ENCODE measurements around the gene LRP11.
A peak's percentile ranks its signal among the peaks of the same experiment; 100 is the strongest.
"Not testable (repeated sequence)": the region's sequence is repeated elsewhere in the genome, so short reads cannot be mapped to it uniquely, and the experiment has no call there.

Gene LRP11, protein sequence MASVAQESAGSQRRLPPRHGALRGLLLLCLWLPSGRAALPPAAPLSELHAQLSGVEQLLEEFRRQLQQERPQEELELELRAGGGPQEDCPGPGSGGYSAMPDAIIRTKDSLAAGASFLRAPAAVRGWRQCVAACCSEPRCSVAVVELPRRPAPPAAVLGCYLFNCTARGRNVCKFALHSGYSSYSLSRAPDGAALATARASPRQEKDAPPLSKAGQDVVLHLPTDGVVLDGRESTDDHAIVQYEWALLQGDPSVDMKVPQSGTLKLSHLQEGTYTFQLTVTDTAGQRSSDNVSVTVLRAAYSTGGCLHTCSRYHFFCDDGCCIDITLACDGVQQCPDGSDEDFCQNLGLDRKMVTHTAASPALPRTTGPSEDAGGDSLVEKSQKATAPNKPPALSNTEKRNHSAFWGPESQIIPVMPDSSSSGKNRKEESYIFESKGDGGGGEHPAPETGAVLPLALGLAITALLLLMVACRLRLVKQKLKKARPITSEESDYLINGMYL

GRCh38 chr6:149863698-149864577, at the start of gene LRP11:
Gene LRP11, minus strand, starts transcription at chr6:149864359. Its CDS starts 339 bp downstream, at chr6:149864020.
- DNase-seq (ENCODE audit: low read depth, low spot score), result peak; percentile 82
- in situ Hi-C loops (cut with HindIII; ENCODE audit: low sequenced_read_pairs), result no loop called here
- peak within 1 kb of the TSS; percentile 54 for H3K4me3 ChIP-seq (ENCODE audit: low read depth, low read length)
- TF ChIP-seq, protein P1, sequence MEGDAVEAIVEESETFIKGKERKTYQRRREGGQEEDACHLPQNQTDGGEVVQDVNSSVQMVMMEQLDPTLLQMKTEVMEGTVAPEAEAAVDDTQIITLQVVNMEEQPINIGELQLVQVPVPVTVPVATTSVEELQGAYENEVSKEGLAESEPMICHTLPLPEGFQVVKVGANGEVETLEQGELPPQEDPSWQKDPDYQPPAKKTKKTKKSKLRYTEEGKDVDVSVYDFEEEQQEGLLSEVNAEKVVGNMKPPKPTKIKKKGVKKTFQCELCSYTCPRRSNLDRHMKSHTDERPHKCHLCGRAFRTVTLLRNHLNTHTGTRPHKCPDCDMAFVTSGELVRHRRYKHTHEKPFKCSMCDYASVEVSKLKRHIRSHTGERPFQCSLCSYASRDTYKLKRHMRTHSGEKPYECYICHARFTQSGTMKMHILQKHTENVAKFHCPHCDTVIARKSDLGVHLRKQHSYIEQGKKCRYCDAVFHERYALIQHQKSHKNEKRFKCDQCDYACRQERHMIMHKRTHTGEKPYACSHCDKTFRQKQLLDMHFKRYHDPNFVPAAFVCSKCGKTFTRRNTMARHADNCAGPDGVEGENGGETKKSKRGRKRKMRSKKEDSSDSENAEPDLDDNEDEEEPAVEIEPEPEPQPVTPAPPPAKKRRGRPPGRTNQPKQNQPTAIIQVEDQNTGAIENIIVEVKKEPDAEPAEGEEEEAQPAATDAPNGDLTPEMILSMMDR (IDR thresholded peaks at IDR 0.05; ENCODE audit: low read depth, low read length), result no peak

DNA sequence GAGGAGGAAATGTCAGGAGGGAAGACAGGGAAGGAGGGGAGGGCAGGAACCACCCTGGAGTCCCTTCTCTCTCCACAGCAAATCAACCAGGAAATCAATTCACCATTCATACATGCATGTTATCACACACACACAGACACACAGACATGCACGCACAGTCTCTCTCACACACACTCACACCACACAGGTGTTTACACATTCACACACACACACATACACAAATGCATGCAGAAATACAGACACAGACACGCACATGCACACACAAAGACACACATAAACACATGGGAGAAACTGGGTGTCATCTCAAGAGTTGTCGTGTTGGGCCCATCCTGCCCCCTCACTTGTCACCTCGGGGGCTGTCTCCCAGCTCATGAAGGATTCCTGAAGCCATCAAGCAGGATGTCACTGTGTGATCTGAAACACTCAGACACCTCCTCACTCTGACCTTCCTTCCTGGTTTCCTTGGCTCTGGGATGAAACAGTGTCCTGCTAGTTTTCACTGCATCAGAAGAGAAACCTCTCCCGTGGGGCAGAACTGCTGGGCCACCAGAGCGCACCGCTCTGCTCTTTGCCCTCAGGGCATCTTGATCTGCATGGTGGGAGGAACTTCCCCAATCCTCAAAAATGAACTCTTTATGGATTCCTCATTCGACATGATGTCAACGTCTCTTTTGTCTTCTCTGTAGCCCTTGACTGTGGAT, 49.5 kb upstream of the LRP11 start:
- in situ Hi-C loops (cut with HindIII; ENCODE audit: low sequenced_read_pairs), result no loop called here
- no peak for DNase-seq (ENCODE audit: low read depth, low spot score)
- TF ChIP-seq, protein P1 (IDR thresholded peaks at IDR 0.05; ENCODE audit: low read depth, low read length), result no peak
- no peak overlapping the region for H3K4me3 ChIP-seq (ENCODE audit: low read depth, low read length)

GRCh38 chr6:149913085-149913484, 48.9 kb upstream of the LRP11 start:
- DNase-seq (ENCODE audit: low read depth, low spot score), result no peak
- TF ChIP-seq, protein P1 (IDR thresholded peaks at IDR 0.05; ENCODE audit: low read depth, low read length), result no peak
- in situ Hi-C loops (cut with HindIII; ENCODE audit: low sequenced_read_pairs), result no loop called here
- H3K4me3 ChIP-seq (ENCODE audit: low read depth, low read length), result no peak overlapping the region

DNA sequence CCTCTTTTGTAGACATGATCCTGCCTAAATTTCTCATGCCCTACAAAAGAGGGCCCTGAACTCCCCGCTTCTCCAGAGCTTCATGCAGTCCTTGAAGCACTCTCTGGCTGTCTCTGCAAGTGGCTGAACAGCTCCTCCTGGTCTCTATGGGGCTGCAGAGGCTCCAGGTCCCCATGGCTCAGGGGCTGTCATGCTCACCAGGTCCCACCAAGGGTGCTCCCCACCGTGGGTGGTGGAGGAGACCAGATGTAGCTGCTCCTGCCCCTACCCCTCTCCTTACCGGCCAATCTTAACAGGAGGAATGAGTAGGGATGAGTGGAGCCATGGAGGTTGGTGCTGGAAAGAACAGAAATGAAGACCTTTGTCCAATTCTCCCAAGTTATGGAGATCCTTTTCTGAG, 48.5 kb upstream of the LRP11 start:
- in situ Hi-C loops (cut with HindIII; ENCODE audit: low sequenced_read_pairs); H3K4me3 ChIP-seq (ENCODE audit: low read depth, low read length); DNase-seq (ENCODE audit: low read depth, low spot score): not testable (repeated sequence)

- H3K4me3 ChIP-seq (ENCODE audit: low read depth, low read length), result no peak overlapping the region
- TF ChIP-seq, protein P1 (IDR thresholded peaks at IDR 0.05; ENCODE audit: low read depth, low read length), result no peak
- in situ Hi-C loops (cut with HindIII; ENCODE audit: low sequenced_read_pairs), result no loop called here
- no peak for DNase-seq (ENCODE audit: low read depth, low spot score)
Measured at GRCh38 chr6:149910721-149911151, 46.6 kb upstream of the LRP11 start.

DNA sequence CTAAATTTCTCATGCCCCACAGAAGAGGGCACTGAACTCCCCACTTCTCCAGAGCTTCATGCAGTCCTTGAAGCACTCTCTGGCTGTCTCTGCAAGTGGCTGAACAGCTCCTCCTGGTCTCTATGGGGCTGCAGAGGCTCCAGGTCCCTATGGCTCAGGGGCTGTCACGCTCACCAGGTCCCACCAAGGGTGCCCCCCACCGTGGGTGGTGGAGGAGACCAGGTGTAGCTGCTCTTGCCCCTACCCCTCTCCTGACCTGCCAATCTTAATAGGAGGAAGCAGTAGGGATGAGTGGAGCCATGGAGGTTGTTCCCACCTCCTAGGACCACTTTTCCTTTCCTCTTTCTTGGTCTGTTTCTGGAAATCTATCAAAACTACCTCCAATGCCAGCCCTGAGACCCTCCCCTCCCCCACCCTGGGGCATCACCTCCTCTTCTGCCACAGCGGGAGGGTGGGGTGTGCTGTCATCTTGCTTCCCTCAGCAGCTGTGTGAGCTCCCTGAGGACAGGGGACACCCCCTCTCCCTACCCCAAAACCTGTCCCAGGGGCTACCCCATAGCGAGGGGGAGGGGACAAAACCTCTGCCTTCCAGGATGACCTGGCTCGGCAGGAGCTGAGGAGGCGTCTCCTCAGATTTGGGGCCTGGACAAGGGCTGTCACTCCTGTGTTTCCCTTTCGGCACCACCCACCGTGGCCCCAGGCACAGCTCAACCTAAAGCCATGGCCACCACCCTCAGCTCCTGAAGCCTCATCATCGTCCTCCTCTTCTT, 45.7 kb upstream of the LRP11 start:
- no peak for DNase-seq (ENCODE audit: low read depth, low spot score)
- TF ChIP-seq, protein P1 (IDR thresholded peaks at IDR 0.05; ENCODE audit: low read depth, low read length), result no peak
- in situ Hi-C loops (cut with HindIII; ENCODE audit: low sequenced_read_pairs), result no loop called here
- H3K4me3 ChIP-seq (ENCODE audit: low read depth, low read length), result no peak overlapping the region

GRCh38 chr6:149908480-149908879, 44.3 kb upstream of the LRP11 start:
- H3K4me3 ChIP-seq (ENCODE audit: low read depth, low read length); in situ Hi-C loops (cut with HindIII; ENCODE audit: low sequenced_read_pairs); DNase-seq (ENCODE audit: low read depth, low spot score): not testable (repeated sequence)
